GM06990 (cell line): Measurements from ENCODE around the gene NAV2.

Experiments
- DNase-seq: peaks from one replicate; pipeline ENCODE4 v3.0.0-alpha.2; 2011; ENCODE audit not compliant: insufficient read length; ENCODE audit errors: extremely low read depth
- H3K27me3 ChIP-seq: replicated peaks from 2 replicates; pipeline ENCODE4 v1.6.0; 2011; ENCODE audit warnings: low read length; ENCODE audit not compliant: control insufficient read depth, insufficient read depth
- H3K36me3 ChIP-seq: 2 replicates; pipeline ENCODE4 v1.5.1; 2011; ENCODE audit warnings: low read length; ENCODE audit not compliant: control insufficient read depth, insufficient read depth
- H3K4me3 ChIP-seq: replicated peaks from 2 replicates; pipeline ENCODE4 v1.5.1; 2011; ENCODE audit warnings: low read depth, mild to moderate bottlenecking, control low read depth, low read length
- TF ChIP-seq, protein P1 (sequence below): IDR thresholded peaks from 2 replicates; pipeline ENCODE4 v1.5.1; 2011; ENCODE audit warnings: low read length, control low read depth, mild to moderate bottlenecking, inconsistent platforms; ENCODE audit not compliant: insufficient read depth, poor library complexity, severe bottlenecking

Gene NAV2

GRCh38 chr11:19829109-19829837 is 116.6 kb downstream of the NAV2 start:
- DNase-seq: no peak
- TF ChIP-seq, protein P1, sequence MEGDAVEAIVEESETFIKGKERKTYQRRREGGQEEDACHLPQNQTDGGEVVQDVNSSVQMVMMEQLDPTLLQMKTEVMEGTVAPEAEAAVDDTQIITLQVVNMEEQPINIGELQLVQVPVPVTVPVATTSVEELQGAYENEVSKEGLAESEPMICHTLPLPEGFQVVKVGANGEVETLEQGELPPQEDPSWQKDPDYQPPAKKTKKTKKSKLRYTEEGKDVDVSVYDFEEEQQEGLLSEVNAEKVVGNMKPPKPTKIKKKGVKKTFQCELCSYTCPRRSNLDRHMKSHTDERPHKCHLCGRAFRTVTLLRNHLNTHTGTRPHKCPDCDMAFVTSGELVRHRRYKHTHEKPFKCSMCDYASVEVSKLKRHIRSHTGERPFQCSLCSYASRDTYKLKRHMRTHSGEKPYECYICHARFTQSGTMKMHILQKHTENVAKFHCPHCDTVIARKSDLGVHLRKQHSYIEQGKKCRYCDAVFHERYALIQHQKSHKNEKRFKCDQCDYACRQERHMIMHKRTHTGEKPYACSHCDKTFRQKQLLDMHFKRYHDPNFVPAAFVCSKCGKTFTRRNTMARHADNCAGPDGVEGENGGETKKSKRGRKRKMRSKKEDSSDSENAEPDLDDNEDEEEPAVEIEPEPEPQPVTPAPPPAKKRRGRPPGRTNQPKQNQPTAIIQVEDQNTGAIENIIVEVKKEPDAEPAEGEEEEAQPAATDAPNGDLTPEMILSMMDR: no peak
- no peak overlapping the region for H3K4me3 ChIP-seq
- H3K27me3 ChIP-seq: no peaks in the 10 kb centered on the region
- no peaks in the 10 kb centered on the region for H3K36me3 ChIP-seq

DNA sequence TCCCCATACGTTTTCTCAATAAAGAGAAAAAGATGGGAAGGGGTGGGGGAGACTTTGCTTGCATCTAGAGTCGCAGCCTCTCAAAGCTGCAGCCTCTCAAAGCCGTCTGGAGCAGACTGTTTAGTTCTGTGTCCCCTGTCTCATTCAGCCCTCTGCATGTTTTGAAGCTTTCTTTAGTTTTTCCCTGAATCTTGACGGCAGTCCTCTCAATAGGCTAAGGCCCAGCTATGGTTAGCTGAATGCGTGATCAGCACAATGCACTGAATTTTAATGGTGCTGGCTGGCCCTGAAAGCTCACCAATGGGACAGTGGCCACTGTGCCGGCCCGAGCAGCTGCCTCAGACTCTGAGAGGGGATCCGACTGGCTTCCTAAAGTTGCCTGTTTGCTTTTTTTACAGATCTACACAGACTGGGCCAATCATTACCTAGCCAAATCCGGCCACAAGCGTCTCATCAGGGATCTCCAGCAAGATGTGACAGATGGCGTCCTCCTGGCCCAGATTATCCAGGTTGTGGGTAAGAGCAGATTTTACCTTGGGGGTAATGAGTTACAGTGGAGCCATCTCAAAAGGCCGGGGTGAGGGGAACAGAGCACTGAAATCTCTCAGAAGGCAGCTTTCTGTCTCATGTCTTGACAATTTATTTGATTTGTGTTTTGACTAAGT is 119.6 kb downstream of the NAV2 start:
- TF ChIP-seq, protein P1: no peak
- no peaks in the 10 kb centered on the region for H3K36me3 ChIP-seq
- no peak overlapping the region for H3K4me3 ChIP-seq
- no peak for DNase-seq
- no peaks in the 10 kb centered on the region for H3K27me3 ChIP-seq

DNA sequence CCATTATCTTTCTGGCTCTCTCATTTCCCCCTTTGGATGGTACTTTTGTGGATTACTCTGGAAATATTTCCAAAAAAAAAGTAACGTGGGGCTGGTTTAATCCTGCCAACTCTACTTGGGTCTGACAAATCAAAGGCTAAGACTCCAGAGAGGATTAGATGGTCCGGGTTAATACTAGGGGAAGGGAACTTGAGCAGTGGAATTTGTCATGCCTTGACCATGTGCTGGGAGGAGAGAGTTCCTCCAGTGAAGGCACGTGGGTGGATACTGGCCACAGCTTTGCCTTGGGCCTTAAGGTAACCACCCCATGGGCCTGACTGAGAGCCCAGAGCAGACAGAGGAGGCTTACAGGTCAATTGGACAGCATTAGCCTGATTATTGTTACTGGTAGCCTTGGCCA is 120.3 kb downstream of the NAV2 start:
- H3K27me3 ChIP-seq: no peaks in the 10 kb centered on the region
- TF ChIP-seq, protein P1: no peak
- DNase-seq: no peak
- H3K4me3 ChIP-seq: no peak overlapping the region
- no peaks in the 10 kb centered on the region for H3K36me3 ChIP-seq

DNA sequence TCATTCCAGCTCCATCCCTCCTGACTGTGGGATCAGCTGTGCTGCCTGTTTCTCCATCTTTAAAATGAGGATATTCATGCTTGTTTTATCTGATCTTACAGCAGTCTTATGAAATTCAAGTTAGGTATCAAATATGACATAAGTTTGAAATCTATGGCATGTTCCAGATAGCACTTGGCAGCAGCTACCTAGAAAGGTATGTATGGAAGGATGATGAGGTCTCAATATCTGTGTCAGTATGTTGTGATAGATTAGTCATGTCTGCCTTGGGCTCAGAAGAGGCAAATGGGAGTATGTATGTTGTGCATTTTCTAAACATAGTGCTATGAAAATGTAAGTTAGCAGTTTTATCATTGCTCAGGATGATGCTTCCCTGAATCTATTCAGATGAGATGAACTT is 122.1 kb downstream of the NAV2 start:
- Histone ChIP-seq H3K36me3 (no peaks in the 10 kb centered on the region), H3K4me3 (no peak overlapping the region), H3K27me3 (no peaks in the 10 kb centered on the region)
- TF ChIP-seq, protein P1: no peak
- no peak for DNase-seq

GRCh38 chr11:19836666-19837065 is 124.0 kb downstream of the NAV2 start:
- H3K36me3 ChIP-seq: no peaks in the 10 kb centered on the region
- no peak for DNase-seq
- TF ChIP-seq, protein P1: no peak
- no peaks in the 10 kb centered on the region for H3K27me3 ChIP-seq
- H3K4me3 ChIP-seq: no peak overlapping the region
